Stomach (tissue), 9 donors: ENCODE measurements around the gene ZNF326. TPM values are rescaled to one million over a fixed set of nuclear protein-coding genes. Genes with fewer than 3 reads are reported as not detected.

Source experiments
- DNase-seq, 2 donors: peaks; one replicate each; pipeline versions ENCODE4 v3.0.0 to v3.0.0-alpha.2; 2013 to 2019
- H3K27ac ChIP-seq, 5 donors: fragments of 200-600 bp in 4 of 5; sonication (generic) in 4 of 5; one replicate each; pipeline ENCODE4 v1.5.1; 2013 to 2019; ENCODE audit warnings: mild to moderate bottlenecking in 1 of 5, moderate library complexity in 1 of 5
- H3K27me3 ChIP-seq, 3 donors: fragments of 200-600 bp; sonication (generic); one replicate each; pipeline ENCODE4 v1.5.1; 2017 to 2019; ENCODE audit warnings: mixed run types in 1 of 3
- H3K36me3 ChIP-seq, 4 donors: fragments of 200-600 bp; sonication (generic); 1 replicate in 3 of 4; 2 replicates in 1 of 4; pipeline ENCODE4 v1.5.1; 2016 to 2019
- H3K4me1 ChIP-seq, 4 donors: fragments of 200-600 bp; sonication (generic); one replicate each; pipeline ENCODE4 v1.5.1; 2016 to 2019
- H3K4me3 ChIP-seq, 4 donors: fragments of 200-600 bp; sonication (generic) in 3 of 4; one replicate each; pipeline ENCODE4 v1.5.1; 2016 to 2019; ENCODE audit warnings: mild to moderate bottlenecking in 1 of 4
- H3K9me3 ChIP-seq, 4 donors: fragments of 200-600 bp; sonication (generic); one replicate each; pipeline ENCODE4 v1.5.1; 2016 to 2019
- EP300 ChIP-seq: sonication (generic); formaldehyde crosslinking; IDR thresholded peaks from one replicate; pipeline ENCODE4 v1.6.1; 2017; ENCODE audit warnings: antibody characterized with exemption
- POLR2A ChIP-seq, 4 donors: fragments of 450-650 bp; IDR thresholded peaks; one replicate each; pipeline ENCODE4 v1.6.1; 2016; ENCODE audit warnings: antibody characterized with exemption in 4 of 4, control low read depth in 2 of 4, mild to moderate bottlenecking in 1 of 4, moderate library complexity in 1 of 4
- POLR2AphosphoS5 ChIP-seq, 3 donors: sonication (generic); formaldehyde crosslinking; IDR thresholded peaks; one replicate each; pipeline ENCODE4 v1.6.1; 2016; ENCODE audit warnings: antibody characterized with exemption in 3 of 3
- WGBS, 5 donors: extraction: QIAGEN DNeasy Blood & Tissue Kit in 3 of 5; methylation state at CpG; one replicate each; pipeline versions ENCODE4 v1.1.5 to v1.1.7; 2013 to 2018; 5-methylcytosine and 5-hydroxymethylcytosine counted together
- intact Hi-C: fragments of 100-400 bp; cut with DNase I; formaldehyde crosslinking; loops from one replicate; pipeline ENCODE4 v1.15.1; 2023; ENCODE audit warnings: low total_unique reads
- polyA plus RNA-seq, 3 donors: library from polyadenylated mRNA; stranded (reverse); fragments of 200-250 nt; gene quantifications; one replicate each; pipeline ENCODE4 v1.2.3, GENCODE V29; 2013
- total RNA-seq, 5 donors: library from RNA; depleted of rRNA; stranded (reverse); fragments of >200 nt; gene quantifications; one replicate each; pipeline versions ENCODE4 v1.1.0 to v1.2.3, GENCODE V29; 2014 to 2016
- TF ChIP-seq, protein P1 (sequence below), 7 experiments: fragments of 450-650 bp in 4 of 7; fragments of 200-600 bp in 3 of 7; sonication (generic) in 3 of 7; IDR thresholded peaks; one replicate each; pipeline ENCODE4 v1.5.1; 2016 to 2019; ENCODE audit warnings: antibody characterized with exemption in 7 of 7, control low read depth in 2 of 7, mild to moderate bottlenecking in 1 of 7
- donor health status: healthy with polysubstance abuse.
- donor health status: Bipolar disorder and iron deficiency.
- donor health status: healthy.

Gene ZNF326
- total and polyA plus RNA-seq, 8 donors = 5.3 to 44.2 (median 19.0) TPM

- no peak for DNase-seq
- TF ChIP-seq POLR2AphosphoS5 (IDR thresholded peaks at IDR 0.05) (no peak), EP300 (no peak), POLR2A (IDR thresholded peaks at IDR 0.05) (no peak)
- TF ChIP-seq, protein P1, sequence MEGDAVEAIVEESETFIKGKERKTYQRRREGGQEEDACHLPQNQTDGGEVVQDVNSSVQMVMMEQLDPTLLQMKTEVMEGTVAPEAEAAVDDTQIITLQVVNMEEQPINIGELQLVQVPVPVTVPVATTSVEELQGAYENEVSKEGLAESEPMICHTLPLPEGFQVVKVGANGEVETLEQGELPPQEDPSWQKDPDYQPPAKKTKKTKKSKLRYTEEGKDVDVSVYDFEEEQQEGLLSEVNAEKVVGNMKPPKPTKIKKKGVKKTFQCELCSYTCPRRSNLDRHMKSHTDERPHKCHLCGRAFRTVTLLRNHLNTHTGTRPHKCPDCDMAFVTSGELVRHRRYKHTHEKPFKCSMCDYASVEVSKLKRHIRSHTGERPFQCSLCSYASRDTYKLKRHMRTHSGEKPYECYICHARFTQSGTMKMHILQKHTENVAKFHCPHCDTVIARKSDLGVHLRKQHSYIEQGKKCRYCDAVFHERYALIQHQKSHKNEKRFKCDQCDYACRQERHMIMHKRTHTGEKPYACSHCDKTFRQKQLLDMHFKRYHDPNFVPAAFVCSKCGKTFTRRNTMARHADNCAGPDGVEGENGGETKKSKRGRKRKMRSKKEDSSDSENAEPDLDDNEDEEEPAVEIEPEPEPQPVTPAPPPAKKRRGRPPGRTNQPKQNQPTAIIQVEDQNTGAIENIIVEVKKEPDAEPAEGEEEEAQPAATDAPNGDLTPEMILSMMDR (IDR thresholded peaks at IDR 0.05) = no peak
- 96 to 97% (median 97%) methylated on average over 7 of the region's 7 CpGs for WGBS, 5 donors
- Histone ChIP-seq H3K27me3 (no peaks in the 10 kb centered on the region), H3K27ac (no peak overlapping the region), H3K36me3 (no peaks in the 10 kb centered on the region), H3K4me3 (no peak overlapping the region), H3K4me1 (peaks cover 0 to 6% (median 0%) of the 10 kb centered on the region in 4 donors), H3K9me3 (no peaks in the 10 kb centered on the region)
- intact Hi-C loops = no loop called here
These were observed 39.4 kb upstream of the ZNF326 start for GRCh38 chr1:89955311-89956205.

- Histone ChIP-seq H3K9me3 (no peaks in the 10 kb centered on the region), H3K4me1 (peaks cover 0 to 6% (median 2%) of the 10 kb centered on the region in 4 donors), H3K27me3 (no peaks in the 10 kb centered on the region), H3K4me3 (no peak overlapping the region), H3K36me3 (no peaks in the 10 kb centered on the region), H3K27ac (no peak overlapping the region)
- 33 to 67% (median 44%) methylated on average over 1 of the region's 1 CpG for WGBS, 5 donors
- DNase-seq = peak in 1 of 2 donors; percentile 46
- intact Hi-C loops = no loop called here
- TF ChIP-seq, protein P1 (IDR thresholded peaks at IDR 0.05) = no peak
- TF ChIP-seq EP300 (no peak), POLR2A (IDR thresholded peaks at IDR 0.05) (no peak)
These were observed 37.8 kb upstream of the ZNF326 start for GRCh38 chr1:89957107-89957506.

DNA sequence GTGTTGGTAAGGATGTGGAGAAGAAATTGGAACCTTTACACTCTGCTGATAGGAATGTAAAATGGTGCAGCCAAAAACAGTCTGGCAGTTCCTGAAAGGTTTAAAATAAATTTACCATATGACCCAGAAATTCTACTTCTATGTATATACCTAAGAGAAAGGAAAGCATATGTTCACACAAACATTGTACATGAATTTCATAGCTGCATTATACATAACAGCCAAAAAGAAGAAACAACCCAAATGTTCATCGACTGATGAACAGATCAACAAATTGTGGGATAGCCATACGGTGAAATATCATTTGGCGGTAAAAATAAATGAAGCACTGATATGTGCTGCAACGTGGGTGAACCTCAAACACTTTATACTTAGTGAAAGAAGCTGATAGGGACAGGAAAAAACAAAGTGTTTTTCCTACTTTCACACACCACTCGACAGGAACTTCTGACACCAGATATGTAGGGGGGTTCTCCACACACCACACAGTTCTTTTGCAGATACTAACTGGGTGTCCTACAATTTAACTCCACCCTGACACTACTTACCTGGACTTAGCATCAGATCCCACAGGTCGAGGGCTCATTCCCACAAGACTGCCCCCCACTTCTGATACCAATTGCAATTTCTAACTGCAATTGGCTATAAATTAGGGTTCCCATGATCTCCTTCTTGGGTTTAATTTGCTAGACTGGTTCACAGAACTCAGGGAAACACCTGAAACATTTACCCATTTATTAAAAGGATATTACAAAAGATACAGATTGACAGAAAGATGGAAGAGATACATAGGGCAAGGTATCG is 35.9 kb upstream of the ZNF326 start:
- H3K27ac ChIP-seq = no peak overlapping the region
- H3K27me3 ChIP-seq = no peaks in the 10 kb centered on the region
- DNase-seq = no peak
- TF ChIP-seq POLR2AphosphoS5 (IDR thresholded peaks at IDR 0.05) (no peak), EP300 (no peak), POLR2A (IDR thresholded peaks at IDR 0.05) (no peak)
- peaks cover 0 to 8% (median 0%) of the 10 kb centered on the region in 4 donors for H3K4me1 ChIP-seq
- intact Hi-C loops = no loop called here
- no peaks in the 10 kb centered on the region for H3K9me3 ChIP-seq
- WGBS, 5 donors = 84 to 90% (median 88%) methylated on average over 7 of the region's 7 CpGs
- H3K4me3 ChIP-seq = no peak overlapping the region
- H3K36me3 ChIP-seq = no peaks in the 10 kb centered on the region

DNA sequence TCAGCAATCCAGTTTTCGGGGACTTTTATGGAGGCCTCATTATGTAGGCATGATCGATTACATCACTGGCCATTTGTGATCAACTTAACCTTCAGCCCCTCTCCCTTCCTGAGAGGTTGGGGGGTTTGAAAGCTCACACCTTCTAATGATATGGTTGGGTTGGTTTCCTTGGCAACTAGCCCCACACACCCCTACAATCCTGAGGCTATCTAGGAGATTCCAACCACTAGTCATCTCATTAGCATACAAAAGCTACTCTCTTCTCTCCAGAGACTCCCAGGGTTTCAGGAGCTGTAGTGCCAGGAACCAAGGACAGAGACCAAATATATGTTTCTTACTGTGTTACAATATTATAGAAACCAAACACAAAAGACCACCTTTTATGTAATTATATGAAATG is 35.2 kb upstream of the ZNF326 start:
- H3K4me1 ChIP-seq = peaks cover 0 to 8% (median 0%) of the 10 kb centered on the region in 4 donors
- 96 to 100% (median 98%) methylated on average over 2 of the region's 2 CpGs for WGBS, 5 donors

More for the DNA sequence above, 35.2 kb upstream of the ZNF326 start:
- H3K4me3 ChIP-seq = no peak overlapping the region
- TF ChIP-seq POLR2AphosphoS5 (IDR thresholded peaks at IDR 0.05) (no peak), POLR2A (IDR thresholded peaks at IDR 0.05) (no peak), EP300 (no peak)
- TF ChIP-seq, protein P1 (IDR thresholded peaks at IDR 0.05) = no peak
- DNase-seq = no peak
- no peaks in the 10 kb centered on the region for H3K27me3 ChIP-seq
- intact Hi-C loops = no loop called here
- no peaks in the 10 kb centered on the region for H3K9me3 ChIP-seq
- no peaks in the 10 kb centered on the region for H3K36me3 ChIP-seq
- no peak overlapping the region for H3K27ac ChIP-seq
